DOHH2 (cell line): ENCODE results near the gene ZMYM2.

Experiments used
- H3F3A ChIP-seq: fragments of 200-600 bp; sonication (generic), shearing (Covaris generic); 2 replicates; pipeline ENCODE4 v1.6.0; 2016; ENCODE audit warnings: antibody characterized with exemption, mild to moderate bottlenecking; ENCODE audit not compliant: control insufficient read depth, insufficient read depth
- H3K27ac ChIP-seq: fragments of 200-600 bp; sonication (generic); 2 replicates; pipeline ENCODE4 v1.5.1; 2014; ENCODE audit warnings: low read depth, mild to moderate bottlenecking, low read length, moderate library complexity
- H3K27me3 ChIP-seq: fragments of 200-600 bp; sonication (generic); 2 replicates; pipeline ENCODE4 v1.6.1; 2014; ENCODE audit warnings: mild to moderate bottlenecking, low read length, mixed read lengths; ENCODE audit not compliant: control insufficient read depth
- H3K36me3 ChIP-seq: fragments of 200-600 bp; sonication (generic); 2 replicates; pipeline ENCODE4 v1.6.1; 2014; ENCODE audit warnings: mild to moderate bottlenecking, low read length, moderate library complexity, mixed read lengths; ENCODE audit not compliant: control insufficient read depth
- H3K4me1 ChIP-seq: fragments of 200-600 bp; sonication (generic); 2 replicates; pipeline ENCODE4 v1.6.1; 2014; ENCODE audit warnings: mild to moderate bottlenecking, low read length, mixed read lengths; ENCODE audit not compliant: control insufficient read depth
- H3K4me2 ChIP-seq: fragments of 200-600 bp; sonication (generic); 2 replicates; pipeline ENCODE4 v1.6.0; 2014; ENCODE audit warnings: mild to moderate bottlenecking, low read length, moderate library complexity
- H3K4me3 ChIP-seq: fragments of 200-600 bp; sonication (generic); 2 replicates; pipeline ENCODE4 v1.5.1; 2014; ENCODE audit warnings: mild to moderate bottlenecking, low read length, mixed read lengths
- H3K79me2 ChIP-seq: fragments of 200-600 bp; sonication (generic); 2 replicates; pipeline ENCODE4 v1.6.1; 2014; ENCODE audit warnings: mild to moderate bottlenecking, low read length, mixed read lengths; ENCODE audit not compliant: control insufficient read depth
- H3K9me2 ChIP-seq: fragments of 200-600 bp; sonication (generic); replicated peaks from 2 replicates; pipeline ENCODE4 v1.6.1; 2014; ENCODE audit warnings: mild to moderate bottlenecking, low read length, mixed read lengths; ENCODE audit not compliant: control insufficient read depth
- H3K9me3 ChIP-seq: fragments of 200-600 bp; sonication (generic); 2 replicates; pipeline ENCODE4 v1.6.1; 2014; ENCODE audit warnings: antibody characterized with exemption, low read length, mixed read lengths; ENCODE audit not compliant: control insufficient read depth, insufficient read depth
- H4K20me1 ChIP-seq: fragments of 200-600 bp; sonication (generic); 2 replicates; pipeline ENCODE4 v1.6.0; 2014; ENCODE audit warnings: low read depth, mild to moderate bottlenecking, antibody characterized with exemption, low read length, moderate library complexity; ENCODE audit not compliant: control insufficient read depth, insufficient read depth
- EZH2phosphoT487 ChIP-seq: fragments of 200-600 bp; sonication (generic); IDR thresholded peaks from 2 replicates; pipeline ENCODE4 v1.6.1; 2017; ENCODE audit warnings: borderline replicate concordance, mild to moderate bottlenecking, antibody characterized with exemption, low read length, moderate library complexity, mixed read lengths
- TF ChIP-seq, protein P1 (sequence below): fragments of 200-600 bp; sonication (generic); IDR thresholded peaks from one replicate; pipeline ENCODE4 v1.5.1; 2014; ENCODE audit warnings: antibody characterized with exemption, mild to moderate bottlenecking, low read depth, low read length; ENCODE audit not compliant: poor library complexity, severe bottlenecking

The ZMYM2 gene

DNA sequence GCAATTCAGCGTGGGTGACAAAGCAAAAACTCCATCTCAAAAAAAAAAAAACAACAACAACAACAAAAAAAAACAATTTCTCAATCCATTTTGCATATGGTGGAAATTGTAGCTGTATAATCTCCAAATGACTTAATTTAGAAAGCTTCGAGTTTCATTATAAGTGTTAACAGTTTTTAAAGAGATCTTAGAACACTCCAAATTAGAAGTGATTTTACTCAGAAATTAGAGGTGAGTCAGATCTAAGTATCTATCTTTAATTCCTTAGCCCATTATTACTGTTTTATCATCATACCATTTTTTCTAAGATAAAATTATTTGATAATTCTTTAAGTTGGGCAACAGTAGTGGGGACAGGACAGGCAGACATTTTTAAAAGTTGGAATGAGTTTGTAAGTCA is 60.5 kb downstream of the ZMYM2 start:
- no peaks in the 10 kb centered on the region for H3K27me3 ChIP-seq
- H3K4me3 ChIP-seq = no peak overlapping the region
- H4K20me1 ChIP-seq = no peaks in the 10 kb centered on the region
- H3K27ac ChIP-seq = no peak overlapping the region
- H3K4me1 ChIP-seq = peaks cover under 1% of the 10 kb centered on the region; the same call in 1 of the 2 replicates
- no peak for TF ChIP-seq EZH2phosphoT487
- TF ChIP-seq, protein P1, sequence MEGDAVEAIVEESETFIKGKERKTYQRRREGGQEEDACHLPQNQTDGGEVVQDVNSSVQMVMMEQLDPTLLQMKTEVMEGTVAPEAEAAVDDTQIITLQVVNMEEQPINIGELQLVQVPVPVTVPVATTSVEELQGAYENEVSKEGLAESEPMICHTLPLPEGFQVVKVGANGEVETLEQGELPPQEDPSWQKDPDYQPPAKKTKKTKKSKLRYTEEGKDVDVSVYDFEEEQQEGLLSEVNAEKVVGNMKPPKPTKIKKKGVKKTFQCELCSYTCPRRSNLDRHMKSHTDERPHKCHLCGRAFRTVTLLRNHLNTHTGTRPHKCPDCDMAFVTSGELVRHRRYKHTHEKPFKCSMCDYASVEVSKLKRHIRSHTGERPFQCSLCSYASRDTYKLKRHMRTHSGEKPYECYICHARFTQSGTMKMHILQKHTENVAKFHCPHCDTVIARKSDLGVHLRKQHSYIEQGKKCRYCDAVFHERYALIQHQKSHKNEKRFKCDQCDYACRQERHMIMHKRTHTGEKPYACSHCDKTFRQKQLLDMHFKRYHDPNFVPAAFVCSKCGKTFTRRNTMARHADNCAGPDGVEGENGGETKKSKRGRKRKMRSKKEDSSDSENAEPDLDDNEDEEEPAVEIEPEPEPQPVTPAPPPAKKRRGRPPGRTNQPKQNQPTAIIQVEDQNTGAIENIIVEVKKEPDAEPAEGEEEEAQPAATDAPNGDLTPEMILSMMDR = no peak
- no peak overlapping the region for H3K4me2 ChIP-seq
- peaks cover 3% of the 10 kb centered on the region; the same call in 1 of the 2 replicates for H3K9me3 ChIP-seq
- no peaks in the 10 kb centered on the region for H3K9me2 ChIP-seq
- H3K79me2 ChIP-seq = peaks cover 21% of the 10 kb centered on the region
- H3K36me3 ChIP-seq = peaks cover 35% of the 10 kb centered on the region
- no peaks in the 10 kb centered on the region; the same call in 1 of the 2 replicates for H3F3A ChIP-seq

DNA sequence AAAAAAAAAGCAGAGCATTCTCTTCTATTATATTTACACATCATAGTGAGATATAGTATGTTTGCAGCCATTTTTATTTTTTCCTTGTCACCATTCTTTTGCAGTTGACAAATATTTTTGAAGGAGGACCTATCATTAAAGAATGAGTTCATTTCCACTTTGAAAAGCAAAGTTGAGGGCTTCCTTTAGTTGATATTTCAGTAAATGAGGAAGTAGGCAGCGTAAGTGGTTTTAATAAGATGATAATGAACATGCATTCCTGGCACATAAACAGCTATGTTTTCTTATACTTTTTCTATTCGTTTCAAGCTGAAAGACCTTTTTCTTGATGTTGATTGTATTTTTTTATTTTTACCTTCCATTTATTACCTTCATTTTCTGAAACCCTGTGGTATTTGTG is 66.2 kb downstream of the ZMYM2 start:
- Histone ChIP-seq H3K4me1 (peaks cover 8% of the 10 kb centered on the region), H3K79me2 (no peaks in the 10 kb centered on the region), H4K20me1 (no peaks in the 10 kb centered on the region), H3K27ac (no peak overlapping the region), H3K4me2 (no peak overlapping the region), H3K9me2 (no peaks in the 10 kb centered on the region), H3K27me3 (no peaks in the 10 kb centered on the region), H3K36me3 (peaks cover 29% of the 10 kb centered on the region), H3F3A (no peaks in the 10 kb centered on the region; the same call in 1 of the 2 replicates), H3K4me3 (no peak overlapping the region), H3K9me3 (no peaks in the 10 kb centered on the region)
- TF ChIP-seq EZH2phosphoT487 = no peak
- TF ChIP-seq, protein P1 = no peak

DNA sequence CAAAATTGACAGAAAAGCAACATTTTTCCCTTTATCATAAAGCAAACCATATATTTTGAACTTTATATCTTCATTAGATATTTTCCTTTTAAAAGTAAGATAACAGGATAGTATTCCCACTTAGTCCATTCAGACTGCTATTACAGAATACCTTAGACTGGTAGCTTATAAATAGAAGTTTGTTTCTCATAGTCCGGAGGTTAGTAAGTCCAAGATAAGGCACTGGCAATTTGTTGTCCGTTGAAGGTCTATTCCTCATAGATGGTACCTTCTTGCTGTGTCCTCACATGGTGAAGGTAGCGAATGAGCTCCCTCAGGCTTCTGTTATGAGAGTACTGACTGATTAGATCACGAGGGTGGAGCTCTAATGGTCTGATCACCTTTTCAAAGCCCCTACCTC is 70.4 kb downstream of the ZMYM2 start:
- TF ChIP-seq, protein P1 = no peak
- no peak for TF ChIP-seq EZH2phosphoT487
- H3K27me3 ChIP-seq = no peaks in the 10 kb centered on the region
- no peak overlapping the region for H3K27ac ChIP-seq
- H3K9me3 ChIP-seq = no peaks in the 10 kb centered on the region
- no peaks in the 10 kb centered on the region for H3K9me2 ChIP-seq
- peaks cover 32% of the 10 kb centered on the region for H3K36me3 ChIP-seq
- H4K20me1 ChIP-seq = no peaks in the 10 kb centered on the region
- H3K79me2 ChIP-seq = no peaks in the 10 kb centered on the region
- peaks cover 8% of the 10 kb centered on the region for H3K4me1 ChIP-seq
- no peak overlapping the region for H3K4me2 ChIP-seq
- no peak overlapping the region for H3K4me3 ChIP-seq
- H3F3A ChIP-seq = no peaks in the 10 kb centered on the region

DNA sequence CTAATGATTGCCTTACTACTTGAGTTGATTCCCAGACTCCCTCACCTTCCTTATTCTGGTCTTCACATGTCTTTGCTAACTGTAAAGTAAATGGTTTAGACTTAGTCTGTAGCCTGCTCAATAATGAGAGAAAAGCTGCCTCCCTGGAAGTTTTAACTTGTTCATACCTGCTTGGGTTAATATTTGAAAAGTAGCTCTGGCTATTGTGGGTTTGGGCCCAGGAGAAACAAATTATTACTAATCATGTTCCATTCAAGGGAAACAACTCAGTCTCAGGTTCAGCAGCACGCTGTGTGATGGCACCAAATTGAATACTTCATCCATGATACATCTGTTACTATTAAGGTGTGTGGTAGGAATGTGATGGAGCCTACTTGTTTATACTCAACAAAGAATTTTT is 75.0 kb downstream of the ZMYM2 start:
- no peaks in the 10 kb centered on the region for H3K9me3 ChIP-seq
- no peaks in the 10 kb centered on the region for H3K27me3 ChIP-seq
- H3K4me2 ChIP-seq = no peak overlapping the region
- no peaks in the 10 kb centered on the region for H3K9me2 ChIP-seq
- no peaks in the 10 kb centered on the region; the same call in 1 of the 2 replicates for H3K79me2 ChIP-seq
- no peaks in the 10 kb centered on the region for H4K20me1 ChIP-seq
- H3K27ac ChIP-seq = no peak overlapping the region
- H3F3A ChIP-seq = no peaks in the 10 kb centered on the region; the same call in 1 of the 2 replicates
- H3K36me3 ChIP-seq = peaks cover 55% of the 10 kb centered on the region
- no peak overlapping the region for H3K4me3 ChIP-seq
- no peak for TF ChIP-seq EZH2phosphoT487
- TF ChIP-seq, protein P1 = no peak
- no peaks in the 10 kb centered on the region for H3K4me1 ChIP-seq
